KMS-11 (cell line): ENCODE measurements around the gene STX8.

Experiments
- H2AFZ ChIP-seq: fragments of 200-600 bp; sonication (generic); 2 replicates; pipeline ENCODE4 v1.6.1; 2016; ENCODE audit warnings: antibody characterized with exemption, mixed run types, low read depth
- H3K27ac ChIP-seq: fragments of 200-600 bp; sonication (generic); 2 replicates; pipeline ENCODE4 v1.6.1; 2016; ENCODE audit warnings: mild to moderate bottlenecking, mixed run types
- H3K27me3 ChIP-seq: fragments of 200-600 bp; sonication (generic); 2 replicates; pipeline ENCODE4 v1.6.1; 2017; ENCODE audit warnings: mild to moderate bottlenecking, low read depth, mixed run types, moderate library complexity; ENCODE audit not compliant: insufficient read depth
- H3K36me3 ChIP-seq: fragments of 200-600 bp; sonication (generic); 2 replicates; pipeline ENCODE4 v1.6.1; 2017; ENCODE audit warnings: mild to moderate bottlenecking, mixed run types; ENCODE audit not compliant: insufficient read depth
- H3K4me1 ChIP-seq: fragments of 200-600 bp; sonication (generic); 2 replicates; pipeline ENCODE4 v1.6.1; 2016; ENCODE audit warnings: mild to moderate bottlenecking, low read depth, mixed run types; ENCODE audit not compliant: poor library complexity, severe bottlenecking
- H3K4me2 ChIP-seq: fragments of 200-600 bp; sonication (generic); 2 replicates; pipeline ENCODE4 v1.7.0; 2016; ENCODE audit warnings: mild to moderate bottlenecking, mixed run types
- H3K4me3 ChIP-seq: fragments of 200-600 bp; sonication (generic); IDR thresholded peaks from 2 replicates; pipeline ENCODE4 v1.6.1; 2017; ENCODE audit warnings: low read depth, low read length, mixed read lengths; ENCODE audit not compliant: insufficient read depth
- H3K79me2 ChIP-seq: fragments of 200-600 bp; sonication (generic); 2 replicates; pipeline ENCODE4 v1.6.1; 2016; ENCODE audit warnings: low read depth, mixed run types; ENCODE audit not compliant: insufficient read depth
- H3K9ac ChIP-seq: fragments of 200-600 bp; sonication (generic); 2 replicates; pipeline ENCODE4 v1.6.1; 2016; ENCODE audit warnings: mild to moderate bottlenecking, mixed run types
- H4K20me1 ChIP-seq: fragments of 200-600 bp; sonication (generic); 2 replicates; pipeline ENCODE4 v1.6.1; 2016; ENCODE audit warnings: mild to moderate bottlenecking, mixed run types; ENCODE audit not compliant: insufficient read depth
- CTCF ChIP-seq: fragments of 200-600 bp; sonication (generic); conservative IDR thresholded peaks from 2 replicates; pipeline ENCODE4 v1.6.1; 2017; ENCODE audit warnings: low read depth, mild to moderate bottlenecking, antibody characterized with exemption, low read length, moderate library complexity, mixed read lengths

Gene STX8

GRCh38 chr17:9403257-9403656 lies 172.4 kb downstream of the STX8 start:
- Histone ChIP-seq H3K9ac (no peak overlapping the region), H4K20me1 (no peaks in the 10 kb centered on the region), H3K4me1 (no peaks in the 10 kb centered on the region), H3K4me2 (no peak overlapping the region), H3K4me3 (no peak overlapping the region), H3K79me2 (no peaks in the 10 kb centered on the region), H3K27ac (no peak overlapping the region), H3K36me3 (no peaks in the 10 kb centered on the region), H3K27me3 (no peaks in the 10 kb centered on the region), H2AFZ (no peak overlapping the region)
- TF ChIP-seq CTCF, result no peak

- H3K9ac ChIP-seq, result no peak overlapping the region
- H2AFZ ChIP-seq, result no peak overlapping the region
- H3K4me2 ChIP-seq, result no peak overlapping the region
- H3K36me3 ChIP-seq, result no peaks in the 10 kb centered on the region
- no peaks in the 10 kb centered on the region for H3K79me2 ChIP-seq
- H3K4me3 ChIP-seq, result no peak overlapping the region
- TF ChIP-seq CTCF, result peak; percentile 42; the same call in 1 of the 2 replicates
- no peaks in the 10 kb centered on the region for H4K20me1 ChIP-seq
- H3K27ac ChIP-seq, result no peak overlapping the region
- no peaks in the 10 kb centered on the region for H3K27me3 ChIP-seq
- no peaks in the 10 kb centered on the region for H3K4me1 ChIP-seq
Observed at GRCh38 chr17:9402590-9403199, 172.9 kb downstream of the STX8 start.

GRCh38 chr17:9401434-9401833 lies 174.2 kb downstream of the STX8 start:
- no peak overlapping the region for H3K9ac ChIP-seq
- no peaks in the 10 kb centered on the region for H3K4me1 ChIP-seq

GRCh38 chr17:9389111-9389527 lies 186.5 kb downstream of the STX8 start:
- Histone ChIP-seq H3K4me1 (peaks cover 12% of the 10 kb centered on the region), H3K4me2 (peak overlapping the region; percentile 17; the same call in 1 of the 2 replicates), H3K27me3 (no peaks in the 10 kb centered on the region), H2AFZ (no peak overlapping the region), H3K36me3 (no peaks in the 10 kb centered on the region), H3K79me2 (no peaks in the 10 kb centered on the region), H3K4me3 (no peak overlapping the region), H4K20me1 (no peaks in the 10 kb centered on the region), H3K27ac (no peak overlapping the region), H3K9ac (no peak overlapping the region)
- TF ChIP-seq CTCF, result no peak

More at GRCh38 chr17:9401434-9401833, 174.2 kb downstream of the STX8 start:
- Histone ChIP-seq H3K4me3 (no peak overlapping the region), H2AFZ (no peak overlapping the region), H3K4me2 (no peak overlapping the region), H3K27me3 (no peaks in the 10 kb centered on the region), H4K20me1 (no peaks in the 10 kb centered on the region), H3K79me2 (no peaks in the 10 kb centered on the region), H3K27ac (no peak overlapping the region), H3K36me3 (no peaks in the 10 kb centered on the region)
- no peak for TF ChIP-seq CTCF
